GM19455 (cell line): ENCODE measurements around the gene SLC25A42.

Source experiments
- ATAC-seq: cut with Tn5 transposase; IDR thresholded peaks from one replicate; pipeline ENCODE4 v1.9.1; 2021; ENCODE audit not compliant: unreplicated experiment

The SLC25A42 gene

DNA sequence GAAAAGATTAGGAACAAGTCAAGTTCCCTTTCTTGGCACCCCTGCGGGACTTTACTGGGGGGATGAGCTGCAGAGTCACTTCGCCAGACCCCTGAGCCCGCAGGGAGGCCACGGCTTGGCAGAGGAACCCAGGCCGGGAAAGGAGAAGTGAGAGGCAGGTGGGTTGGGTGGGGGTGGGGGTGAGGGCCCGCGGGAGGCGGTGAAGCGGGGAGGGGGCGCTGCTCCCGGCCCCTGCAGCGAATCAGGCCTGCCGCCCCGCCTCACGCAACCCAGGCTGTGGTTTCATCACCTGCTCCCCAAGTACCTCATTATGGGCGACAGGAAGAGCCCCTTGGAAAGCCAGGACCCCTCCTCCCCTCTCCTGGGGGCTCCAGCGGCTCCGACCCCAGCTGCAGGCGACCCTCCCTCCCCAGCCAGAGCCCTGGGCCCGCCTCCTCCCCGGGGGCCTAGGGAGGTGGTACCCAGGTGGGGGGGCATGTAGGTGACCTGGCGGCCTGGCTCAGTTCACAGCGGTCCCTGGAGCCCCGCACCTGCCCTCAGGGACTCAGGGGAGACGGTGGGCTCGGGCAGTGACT, 96.8 kb downstream of the SLC25A42 start:
- ATAC-seq = no peak

DNA sequence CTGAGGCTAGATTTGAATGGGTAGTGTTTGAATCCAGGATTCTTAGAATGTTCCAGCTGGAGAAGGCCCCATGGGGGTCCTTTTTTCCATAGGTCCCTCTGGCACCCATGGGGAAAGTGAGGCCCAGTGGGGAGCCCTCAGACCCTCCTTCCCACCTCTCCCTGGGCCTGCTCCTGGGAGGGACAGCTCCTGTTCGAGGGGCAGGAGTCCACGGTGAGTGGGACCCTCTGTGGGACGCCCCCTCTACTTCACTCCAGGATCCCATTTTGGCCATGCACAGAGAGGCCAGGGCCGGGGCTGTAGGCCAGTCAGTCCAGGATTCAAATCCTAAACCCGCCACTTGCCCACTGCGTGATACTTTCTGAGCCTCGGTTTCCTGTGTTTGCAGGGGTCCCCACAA, 98.7 kb downstream of the SLC25A42 start:
- ATAC-seq = no peak
